HG03045 (cell line): Measurements from ENCODE around the gene PSORS1C1.
"Not testable (repeated sequence)": the region's sequence is repeated elsewhere in the genome, so short reads cannot be mapped to it uniquely, and the experiment has no call there.

Experiments used
- ATAC-seq: cut with Tn5 transposase; IDR thresholded peaks from one replicate; pipeline ENCODE4 v1.9.1; 2021; ENCODE audit warnings: mild to moderate bottlenecking, moderate library complexity; ENCODE audit not compliant: unreplicated experiment

Gene PSORS1C1, protein sequence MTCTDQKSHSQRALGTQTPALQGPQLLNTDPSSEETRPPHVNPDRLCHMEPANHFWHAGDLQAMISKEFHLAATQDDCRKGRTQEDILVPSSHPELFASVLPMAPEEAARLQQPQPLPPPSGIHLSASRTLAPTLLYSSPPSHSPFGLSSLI

DNA sequence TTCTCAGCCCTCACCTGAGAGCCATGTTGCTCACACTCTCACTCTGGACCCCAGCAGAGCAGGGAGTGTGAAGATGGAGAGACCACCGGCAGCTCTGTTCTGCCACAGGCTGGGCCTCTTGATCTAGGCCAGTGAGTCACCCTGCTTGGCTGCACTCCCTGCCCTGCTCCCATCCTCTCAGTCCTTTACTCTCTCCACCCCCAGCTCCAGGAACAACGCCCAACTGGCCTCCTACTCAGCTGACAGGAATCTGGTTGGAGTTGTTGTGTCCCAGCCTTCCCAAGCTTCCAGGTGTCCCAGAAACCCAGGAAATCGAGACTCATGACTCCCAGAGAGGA, at the start of gene PSORS1C1:
PSORS1C1 (plus strand) TSS at position 260 of the 338 bp plus-strand sequence. CDS start 14,833 bp downstream, outside the sequence.
- ATAC-seq: no peak

DNA sequence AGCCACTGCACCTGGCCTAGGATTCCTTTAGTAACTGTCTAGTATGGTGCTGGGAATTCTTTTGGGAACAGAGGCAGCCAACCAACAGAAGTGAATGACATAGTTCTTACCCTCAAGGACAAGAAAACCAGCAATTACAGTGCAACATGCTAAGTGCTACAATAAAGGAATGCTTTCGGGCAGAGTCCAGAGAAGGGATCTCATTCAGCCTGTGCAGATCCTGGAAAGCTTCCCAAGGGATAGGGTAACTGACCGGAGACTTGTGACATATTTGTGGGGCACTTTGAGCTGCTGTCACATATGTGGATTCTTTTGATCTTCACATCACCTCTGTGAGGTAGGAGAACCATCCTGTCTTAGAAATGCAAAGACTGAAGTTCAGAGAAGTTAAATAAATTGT, 49.0 kb upstream of the PSORS1C1 start:
- ATAC-seq: no peak

DNA sequence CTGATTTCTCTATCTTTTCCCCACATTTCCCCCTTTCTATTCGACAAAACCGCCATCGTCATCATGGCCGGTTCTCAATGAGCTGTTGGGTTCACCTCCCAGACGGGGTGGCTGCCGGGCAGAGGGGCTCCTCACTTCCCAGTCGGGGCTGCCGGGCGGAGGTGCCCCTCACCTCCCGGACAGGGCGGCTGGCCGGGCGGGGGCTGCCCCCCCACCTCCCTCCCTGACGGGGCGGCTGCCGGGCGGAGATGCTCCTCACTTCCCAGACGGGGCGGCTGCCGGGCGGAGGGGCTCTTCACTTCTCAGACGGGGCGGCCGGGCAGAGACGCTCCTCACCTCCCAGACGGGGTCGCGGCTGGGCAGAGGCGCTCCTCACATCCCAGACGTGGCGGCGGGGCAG, 47.6 kb upstream of the PSORS1C1 start:
- ATAC-seq: not testable (repeated sequence)

DNA sequence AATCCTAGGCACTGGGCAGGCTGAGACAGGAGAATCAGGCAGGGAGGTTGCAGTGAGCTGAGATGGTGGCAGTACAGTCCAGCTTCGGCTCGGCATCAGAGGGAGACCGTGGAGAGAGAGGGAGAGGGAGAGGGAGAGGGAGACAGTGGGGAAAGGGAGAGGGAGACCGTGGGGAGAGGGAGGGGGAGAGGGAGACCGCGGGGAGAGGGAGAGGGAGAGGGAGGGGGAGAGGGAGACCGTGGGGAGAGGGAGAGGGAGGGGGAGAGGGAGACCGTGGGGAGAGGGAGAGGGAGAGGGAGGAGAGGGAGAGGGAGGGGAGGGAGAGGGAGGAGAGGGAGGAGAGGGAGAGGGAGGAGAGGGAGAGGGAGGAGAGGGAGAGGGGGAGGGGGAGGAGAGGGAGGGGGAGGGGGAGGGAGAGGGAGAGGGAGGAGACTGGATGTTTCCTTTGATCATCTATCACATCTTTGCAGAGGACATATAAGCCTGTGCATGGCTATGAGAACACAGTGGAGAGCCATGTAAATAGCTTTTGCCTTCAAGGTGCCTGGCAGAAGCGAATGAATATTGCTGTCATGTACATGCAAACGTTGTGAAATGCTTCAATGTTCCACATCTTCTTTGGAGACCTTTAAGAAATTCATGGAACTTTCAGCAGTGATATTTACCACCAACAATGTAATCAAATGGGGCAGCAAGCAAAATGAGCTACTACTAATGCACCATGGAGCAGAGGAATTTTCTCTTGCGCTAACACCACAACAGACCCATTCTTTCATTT, 46.5 kb upstream of the PSORS1C1 start:
- not testable (repeated sequence) for ATAC-seq

DNA sequence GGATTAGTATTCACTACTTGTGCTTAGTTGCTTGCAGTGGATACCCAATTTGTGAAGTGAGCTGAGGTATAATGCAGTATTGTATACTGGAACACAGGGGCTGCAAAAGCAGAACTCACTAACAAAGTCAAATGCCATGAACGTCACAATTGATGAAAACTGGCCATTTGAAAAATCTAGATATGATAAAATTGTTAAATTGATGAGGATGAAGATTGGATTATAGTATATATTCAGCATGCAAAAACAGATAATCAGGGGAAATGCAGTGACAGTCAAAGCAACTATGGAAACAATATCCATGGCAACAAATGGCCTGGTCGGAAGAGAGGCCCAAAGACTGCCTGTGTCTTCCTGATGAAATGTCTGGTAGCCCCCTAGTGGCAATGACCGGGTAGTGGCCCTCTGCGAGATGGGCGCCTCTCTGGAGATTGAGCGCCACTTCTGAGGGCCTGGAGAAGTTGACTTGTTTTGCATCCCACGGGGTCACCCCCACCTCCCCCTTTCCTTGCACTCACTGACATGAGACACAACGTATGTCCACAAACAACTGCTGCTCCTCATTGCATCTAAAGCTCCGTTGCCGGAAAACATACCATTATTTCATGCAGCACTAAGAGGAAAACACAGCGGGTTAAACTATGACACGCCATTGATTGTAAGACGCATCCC, 45.8 kb upstream of the PSORS1C1 start:
- ATAC-seq: no peak

DNA sequence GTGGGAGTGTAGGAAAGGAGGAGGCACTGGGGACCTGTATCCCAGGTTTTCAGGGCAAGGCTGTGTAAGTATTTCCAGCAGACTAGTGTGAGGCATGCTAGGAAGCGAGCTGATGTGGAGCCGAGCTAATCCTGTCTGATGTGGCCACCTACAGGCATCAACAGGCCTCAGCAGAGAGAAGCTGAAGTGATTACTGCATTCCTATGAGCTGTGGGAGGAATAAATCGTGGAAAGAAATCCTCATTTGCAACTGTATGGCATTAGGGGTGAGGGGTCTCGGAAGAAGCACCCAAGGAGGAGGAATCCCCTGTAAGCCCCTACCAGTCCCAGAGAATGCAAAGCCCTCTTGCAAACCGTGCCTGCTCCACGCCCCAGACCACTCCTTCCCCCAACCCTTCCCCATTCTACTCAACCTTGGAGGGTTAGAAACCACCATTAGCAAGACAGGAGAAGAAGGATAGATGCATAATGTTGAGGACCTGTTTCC, 43.8 kb upstream of the PSORS1C1 start:
- no peak for ATAC-seq

DNA sequence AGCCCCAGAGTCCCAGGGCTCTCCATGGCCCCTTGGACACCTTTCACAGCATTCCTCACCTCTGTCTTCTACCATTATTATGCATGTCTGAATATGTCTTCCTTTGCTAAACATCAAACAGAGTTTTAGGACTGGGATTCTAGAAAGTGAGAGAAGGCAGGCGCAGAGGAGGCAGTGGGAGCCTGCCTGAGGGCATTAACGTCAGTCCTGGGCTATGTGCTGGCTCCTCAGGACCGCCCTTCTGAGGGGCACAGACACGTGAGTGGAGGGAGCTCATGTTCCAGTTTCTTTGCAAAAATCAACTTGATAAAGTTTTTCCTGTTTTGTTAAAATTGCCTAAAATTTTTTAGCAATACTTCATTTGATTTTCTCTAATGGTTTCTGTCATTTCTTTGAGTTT, 40.2 kb upstream of the PSORS1C1 start:
- ATAC-seq: no peak

DNA sequence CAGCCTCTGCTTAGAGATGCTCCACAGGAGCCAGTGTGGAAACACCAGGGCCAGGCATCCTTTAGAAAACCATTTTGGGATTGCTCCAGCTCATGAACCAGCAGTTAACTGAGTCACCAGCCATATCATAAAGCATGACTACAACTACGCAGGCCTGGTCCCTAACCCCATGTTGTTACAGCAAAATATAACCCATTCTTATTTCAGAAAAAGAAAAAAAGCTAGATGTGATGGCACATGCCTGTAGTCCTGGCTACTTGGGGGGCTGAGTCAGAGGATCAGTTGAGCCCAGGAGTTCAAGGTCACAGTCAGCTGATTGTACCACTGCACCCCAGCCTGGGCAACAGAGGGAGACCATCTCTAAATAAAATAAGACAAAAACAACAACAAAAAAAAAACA, 39.1 kb upstream of the PSORS1C1 start:
- no peak for ATAC-seq

DNA sequence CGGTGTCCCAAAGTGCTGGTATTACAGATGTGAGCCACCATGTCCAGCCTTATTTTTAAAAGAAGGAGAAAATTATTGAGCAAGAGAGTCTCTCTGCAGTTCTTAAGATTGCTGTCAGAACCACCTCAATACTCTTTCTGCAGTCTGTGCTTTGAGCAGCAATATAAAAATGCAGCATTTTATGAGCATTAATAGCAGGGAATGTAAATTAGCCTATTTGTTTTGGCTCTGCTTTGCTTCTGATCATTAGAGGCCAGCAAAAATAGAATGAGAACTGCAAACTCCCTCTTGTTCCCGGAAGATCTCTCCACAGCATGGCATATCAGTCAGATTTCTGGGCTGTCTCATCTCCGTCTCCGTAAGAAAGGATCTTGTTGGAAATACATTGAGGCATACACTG, 38.0 kb upstream of the PSORS1C1 start:
- no peak for ATAC-seq

DNA sequence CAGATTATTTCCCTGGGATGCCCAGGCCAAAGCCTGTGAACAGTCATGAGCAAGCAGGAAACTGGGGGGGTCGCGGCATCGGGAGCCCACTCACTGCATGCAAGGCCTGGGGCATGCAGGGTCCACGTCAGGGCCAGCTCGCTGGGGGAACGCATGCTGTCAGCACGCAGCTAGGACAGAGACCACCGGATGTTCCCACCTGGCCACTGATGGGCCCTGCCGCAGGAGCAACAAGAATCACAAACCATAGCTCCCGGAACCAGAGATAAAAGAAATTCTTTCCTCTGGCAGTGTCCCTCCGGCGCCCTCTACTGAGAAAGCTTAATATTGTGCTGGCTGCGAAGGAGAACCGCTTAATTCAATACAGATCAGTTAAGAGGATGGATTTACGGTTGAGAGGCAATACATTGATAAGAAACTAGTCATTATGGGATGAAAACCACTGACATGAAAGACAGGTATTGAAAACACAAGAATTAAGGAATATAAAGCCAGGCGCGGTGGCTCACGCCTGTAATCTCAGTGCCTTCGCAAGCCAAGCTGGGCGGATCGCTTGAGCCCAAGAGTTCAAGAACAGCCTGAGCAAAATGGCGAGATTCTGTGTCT, 34.8 kb upstream of the PSORS1C1 start:
- ATAC-seq: no peak

DNA sequence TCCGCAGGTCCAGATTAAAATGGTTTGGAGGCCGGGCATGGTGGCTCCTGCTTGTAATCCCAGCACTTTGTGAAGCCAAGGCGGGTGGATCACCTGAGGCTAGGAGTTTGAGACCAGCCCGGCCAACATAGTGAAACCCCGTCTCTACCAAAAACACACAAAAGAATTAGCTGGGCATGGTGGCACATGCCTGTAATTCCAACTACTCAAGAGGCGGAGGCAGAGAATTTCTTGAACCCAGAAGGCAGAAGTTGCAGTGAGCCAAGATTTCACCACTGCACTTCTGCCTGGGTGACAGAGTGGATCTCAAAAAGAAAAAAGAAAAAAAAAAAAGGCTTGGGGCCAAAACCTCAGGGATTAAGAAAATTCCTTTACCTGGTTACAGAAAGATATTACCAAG, 32.7 kb upstream of the PSORS1C1 start:
- no peak for ATAC-seq

DNA sequence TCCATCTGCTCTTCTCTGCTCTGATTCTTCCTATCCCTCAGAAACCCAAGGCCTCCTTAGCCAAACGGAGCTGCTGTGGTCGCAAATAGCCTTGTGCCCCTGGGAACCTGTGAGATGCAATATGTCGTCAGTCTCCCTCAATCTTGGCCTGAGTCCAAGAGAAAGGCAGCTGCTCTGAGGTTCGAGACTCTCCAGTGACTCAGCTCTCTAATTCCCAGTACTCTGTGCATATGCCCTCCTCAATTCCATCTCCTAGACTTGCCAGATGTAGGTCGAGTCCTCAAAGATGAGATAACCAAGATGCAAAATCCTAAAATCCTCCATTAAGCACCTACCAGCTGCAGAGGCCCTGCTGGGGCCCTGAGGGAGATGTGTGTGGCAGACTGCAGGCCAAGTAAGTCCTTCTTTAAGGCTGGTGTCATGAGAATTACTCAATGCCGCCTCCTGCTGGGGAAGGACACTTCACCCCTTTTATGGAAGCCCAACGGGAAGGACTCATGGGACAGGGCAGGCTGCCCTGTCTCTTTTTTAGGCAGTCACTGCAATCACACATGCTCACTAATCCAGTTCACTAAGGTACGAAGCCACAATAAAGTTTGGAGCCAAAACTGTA, 30.8 kb upstream of the PSORS1C1 start:
- no peak for ATAC-seq

DNA sequence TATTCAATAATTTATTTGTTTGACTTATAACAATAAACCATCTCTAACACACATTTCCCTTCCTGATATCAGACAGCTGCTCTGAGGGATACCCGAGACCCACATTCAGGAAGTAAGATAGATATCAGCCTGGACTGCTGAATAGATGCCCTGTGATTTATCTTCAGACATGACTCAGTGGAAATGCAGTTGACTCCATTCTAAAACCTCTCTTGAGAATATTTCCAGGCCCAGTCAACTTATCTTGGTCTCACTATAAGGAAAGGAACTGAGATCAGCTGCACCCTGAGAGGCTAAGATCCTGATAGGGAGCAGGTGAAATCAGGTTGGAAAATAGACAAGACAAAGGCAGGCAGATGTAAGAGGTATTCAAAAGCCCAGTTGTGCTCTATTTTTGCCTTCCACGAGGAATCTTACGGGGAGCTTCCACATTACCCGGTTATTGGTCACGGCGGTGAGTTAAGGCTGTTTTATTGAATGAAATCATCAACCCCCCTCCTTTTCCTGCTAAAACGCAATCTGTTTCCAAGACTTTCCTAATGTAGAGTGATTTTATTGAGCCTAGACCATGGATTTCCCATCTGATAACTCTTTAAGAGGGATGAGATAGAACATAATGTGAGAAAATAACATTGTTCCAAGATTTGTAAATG, 27.7 kb upstream of the PSORS1C1 start:
- no peak for ATAC-seq

DNA sequence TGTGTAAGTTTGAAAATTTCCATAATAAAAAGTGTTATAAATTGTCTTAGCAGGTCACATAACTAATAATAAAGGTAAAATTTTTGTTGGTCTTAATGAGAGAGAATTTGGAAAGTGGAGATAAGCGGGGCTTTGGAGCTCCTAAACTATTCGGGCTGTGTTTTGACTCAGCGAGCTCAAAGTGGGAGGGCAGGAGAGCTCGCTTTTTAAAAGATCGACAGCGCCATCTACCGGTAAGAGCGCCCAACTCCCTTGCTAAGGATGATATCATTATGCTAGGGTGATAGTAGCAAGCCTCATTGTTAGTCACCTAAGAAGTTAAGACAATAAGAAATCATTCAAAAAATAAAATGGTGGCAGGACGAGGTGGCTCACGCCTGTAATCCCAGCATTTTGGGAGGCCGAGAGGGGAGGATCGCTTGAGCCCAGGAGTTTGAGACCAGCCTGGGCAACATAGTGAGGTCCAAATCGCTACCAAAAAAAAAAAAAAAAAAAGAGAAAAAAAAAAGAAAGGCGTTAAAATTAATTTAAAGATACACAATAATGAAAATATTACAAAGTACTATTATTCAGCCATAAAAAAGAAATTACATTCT, 27.0 kb upstream of the PSORS1C1 start:
- no peak for ATAC-seq

DNA sequence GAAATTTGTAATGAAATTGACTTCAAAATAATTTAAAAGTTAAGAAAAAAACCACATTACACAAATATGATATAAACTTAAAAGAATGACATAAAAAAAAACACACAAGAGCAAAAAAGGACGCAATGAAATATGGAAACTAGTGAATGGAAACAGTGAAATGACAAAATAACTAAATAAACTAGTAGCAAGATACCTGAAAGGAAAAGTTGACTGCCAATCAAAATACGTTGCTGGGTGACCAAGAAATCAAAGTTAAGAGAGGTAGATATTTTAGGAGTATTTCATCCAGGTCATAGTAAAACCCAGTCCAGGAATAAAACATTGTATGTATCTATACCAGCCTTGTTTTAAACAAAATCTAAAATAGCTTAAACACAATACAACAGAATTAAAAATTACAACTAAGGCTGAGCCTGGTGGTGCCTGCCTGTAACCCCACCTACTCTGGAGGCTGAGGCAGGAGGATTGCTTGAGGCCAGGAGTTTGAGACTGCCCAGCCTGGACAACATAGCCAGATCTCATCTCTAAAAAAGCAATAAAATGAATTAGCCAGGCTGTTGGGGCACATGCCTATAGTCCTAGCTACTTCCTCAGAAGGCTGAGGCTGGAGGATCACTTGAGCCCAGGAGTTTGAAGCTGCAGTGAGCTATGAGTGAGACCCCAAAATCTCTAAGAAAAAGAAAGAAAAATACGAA, 24.2 kb upstream of the PSORS1C1 start:
- ATAC-seq: no peak

DNA sequence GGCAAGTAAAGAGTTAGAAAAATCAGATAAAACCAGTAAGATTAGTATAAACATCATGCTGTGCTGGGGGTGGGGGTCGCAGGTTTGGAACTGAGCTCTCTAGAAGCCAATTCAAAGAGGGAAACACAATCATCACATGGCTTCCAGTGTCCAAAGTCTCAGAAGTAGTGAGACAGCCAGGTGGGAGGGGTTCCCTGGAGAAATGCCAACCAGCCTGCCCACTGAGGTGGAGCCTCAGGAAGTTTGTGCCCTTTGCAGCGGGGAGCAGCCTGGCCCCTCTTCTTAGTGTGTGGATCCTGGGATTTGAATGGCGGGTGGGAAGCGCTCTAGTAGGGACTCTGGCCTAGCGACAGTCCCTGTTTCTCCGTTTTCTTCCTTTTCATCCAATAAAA, 23.6 kb upstream of the PSORS1C1 start:
- ATAC-seq: no peak

DNA sequence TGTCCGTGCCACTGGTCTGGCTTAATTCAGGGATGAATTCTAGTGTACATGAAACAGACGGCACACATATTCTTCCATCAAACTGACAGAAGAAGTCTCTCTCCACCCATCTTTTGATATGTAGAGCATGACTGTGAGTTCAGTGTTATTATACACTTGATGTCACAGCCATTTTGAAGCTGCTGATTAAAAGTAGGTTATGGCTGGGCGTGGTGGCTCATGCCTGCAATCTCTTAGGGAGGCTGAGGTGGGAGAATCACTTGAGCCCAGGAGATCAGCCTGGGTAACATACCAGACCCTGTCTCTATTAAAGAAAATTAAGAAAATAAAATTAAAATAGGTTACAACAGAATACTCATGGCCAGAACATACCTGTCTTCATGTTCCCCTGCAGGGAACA, 22.9 kb upstream of the PSORS1C1 start:
- ATAC-seq: no peak

DNA sequence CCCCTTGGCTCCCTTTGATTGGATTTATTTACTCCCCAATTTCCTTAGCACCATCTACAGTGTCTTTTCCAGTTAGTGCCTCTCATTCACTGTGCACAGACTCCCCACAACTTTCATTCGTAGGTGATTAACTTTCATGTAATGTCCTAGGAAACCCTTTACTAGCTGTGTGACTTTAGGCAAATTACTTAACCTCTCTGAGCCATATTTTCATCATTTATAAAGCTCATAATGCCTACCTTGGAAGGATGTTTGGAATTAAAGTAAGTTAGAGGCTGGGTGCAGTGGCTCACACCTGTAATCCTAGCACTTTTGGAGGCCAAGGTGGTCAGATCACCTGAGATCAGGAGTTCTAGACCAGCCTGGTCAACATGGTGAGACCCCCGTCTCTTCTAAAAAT, 22.4 kb upstream of the PSORS1C1 start:
- no peak for ATAC-seq

DNA sequence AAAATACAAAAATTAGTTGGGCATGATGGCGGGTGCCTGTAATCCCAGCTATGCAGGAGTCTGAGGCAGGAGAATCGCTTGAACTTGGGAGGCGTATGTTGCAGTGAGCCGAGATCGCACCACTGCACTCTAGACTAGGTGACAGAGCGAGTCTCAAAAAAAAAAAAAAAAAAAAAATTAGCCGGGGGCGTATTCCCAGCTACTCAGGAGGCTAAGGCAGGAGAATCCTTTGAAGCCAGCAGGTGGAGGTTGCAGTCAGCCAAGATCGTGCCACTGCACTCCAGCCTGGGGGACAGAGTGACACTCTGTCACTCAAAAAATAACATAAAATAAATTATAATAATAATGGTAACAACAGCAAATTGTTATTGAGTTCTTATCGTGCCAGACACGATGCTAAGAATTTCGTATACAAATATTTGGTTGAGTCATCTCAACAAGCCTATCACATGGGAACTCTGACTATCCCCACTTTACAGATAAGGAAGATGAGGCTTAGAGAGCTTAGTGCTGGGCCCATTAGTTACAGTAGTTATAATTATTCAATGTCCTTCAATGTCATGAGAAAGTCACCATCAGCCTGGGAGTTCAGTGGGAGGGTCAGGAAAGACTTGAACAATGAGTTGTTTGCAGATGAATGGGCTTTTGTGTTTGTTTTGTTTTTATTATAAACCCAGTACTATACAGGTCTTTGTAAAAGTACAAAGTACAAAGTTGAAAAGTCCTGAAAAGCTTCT, 21.7 kb upstream of the PSORS1C1 start:
- no peak for ATAC-seq
